ENCODE measurements around the gene NEO1.
A peak's percentile ranks its signal among the peaks of the same experiment; 100 is the strongest.

Gene NEO1

DNA sequence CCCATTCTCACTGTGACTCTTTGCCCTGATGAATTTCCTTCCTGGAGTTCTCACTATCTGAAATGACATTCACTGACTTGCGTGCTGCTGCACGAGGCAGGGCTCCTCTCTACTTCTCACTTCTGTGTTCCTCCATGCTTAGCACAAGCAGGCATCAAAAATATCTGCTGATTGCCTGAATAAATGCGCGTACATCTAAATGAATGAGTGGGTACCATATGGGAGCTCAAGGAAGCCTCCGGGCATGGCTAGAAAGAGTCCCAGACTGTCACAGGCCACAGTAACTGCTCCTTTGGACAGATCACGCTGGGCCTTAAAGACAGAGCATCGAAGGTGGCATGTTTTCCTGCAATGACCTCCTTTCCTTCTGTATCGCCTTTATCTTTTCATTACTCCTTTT lies 284.9 kb downstream of the NEO1 start:
- DNase-seq: no peak

GRCh38 chr15:73338058-73338457 lies 285.8 kb downstream of the NEO1 start:
- DNase-seq: no peak

DNA sequence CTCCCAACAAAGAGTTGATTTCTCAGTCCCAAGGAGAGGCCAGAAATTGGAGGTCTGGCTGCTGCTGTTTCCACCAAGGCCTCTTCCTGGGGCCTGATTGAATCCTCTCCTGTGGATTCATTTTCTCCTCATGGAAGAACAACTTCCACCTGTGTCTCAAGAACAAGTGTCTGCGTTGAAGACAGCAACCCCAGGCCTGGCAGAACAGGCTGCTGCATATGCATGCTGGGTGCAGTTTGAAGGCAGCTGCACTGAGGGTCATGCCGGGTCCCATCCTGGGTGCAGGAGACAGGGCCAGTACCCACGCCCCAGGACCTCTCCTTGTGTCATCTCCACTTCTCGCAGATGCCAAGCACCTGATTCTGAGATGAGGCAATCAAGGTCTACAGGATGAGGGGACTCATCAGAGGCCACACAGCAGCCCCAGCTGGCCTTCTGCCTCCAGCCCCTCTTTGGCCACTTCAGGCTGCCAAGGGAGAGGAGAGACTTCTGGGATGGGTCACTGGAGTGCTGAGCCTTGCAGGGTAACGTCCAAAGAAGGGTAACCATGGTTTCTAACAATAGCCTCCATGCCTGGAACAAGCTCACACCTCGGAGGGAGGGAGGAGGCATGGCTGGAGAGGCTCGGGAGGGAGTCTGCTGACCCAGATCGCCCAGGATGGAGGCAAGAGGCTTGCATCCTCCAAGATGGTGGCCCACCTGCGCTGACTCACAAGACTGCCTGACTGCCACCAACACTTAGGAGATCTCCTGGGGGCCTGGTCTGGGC lies 286.5 kb downstream of the NEO1 start:
- no peak for DNase-seq

DNA sequence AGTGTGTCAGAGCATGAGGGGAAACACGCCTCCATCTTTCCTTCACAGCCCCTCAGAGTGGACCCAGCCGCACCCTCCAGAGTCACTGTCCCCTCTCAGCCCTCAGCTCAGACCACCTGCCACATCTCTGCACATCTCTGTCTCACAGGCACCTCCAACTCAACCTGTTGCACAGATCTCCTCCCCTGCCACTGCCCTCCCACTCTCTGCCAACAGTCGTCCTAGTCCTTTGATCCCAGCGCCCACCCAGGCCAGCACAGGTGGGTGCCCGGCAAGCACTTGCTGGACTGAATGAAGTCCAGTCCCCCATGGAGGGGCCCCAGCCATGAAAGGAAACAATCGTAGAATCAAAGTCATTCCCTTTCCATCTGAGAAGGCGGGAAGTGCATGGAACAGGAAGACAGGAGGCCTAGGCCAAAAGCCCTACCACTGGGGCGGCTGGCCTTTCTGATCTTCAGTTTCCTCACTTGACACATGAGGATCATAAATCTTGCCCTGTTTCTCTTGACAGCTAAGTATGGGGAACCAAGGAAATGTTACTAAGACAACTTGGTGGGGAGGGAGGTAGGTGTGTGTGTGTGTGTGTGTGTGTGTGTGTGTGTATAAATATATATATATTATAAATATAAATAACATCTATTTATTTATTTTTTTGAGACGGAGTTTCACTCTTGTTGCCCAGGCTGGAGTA lies 288.4 kb downstream of the NEO1 start:
- DNase-seq: no peak

- no peak for DNase-seq
These were observed 289.8 kb downstream of the NEO1 start for GRCh38 chr15:73341886-73342600.

DNA sequence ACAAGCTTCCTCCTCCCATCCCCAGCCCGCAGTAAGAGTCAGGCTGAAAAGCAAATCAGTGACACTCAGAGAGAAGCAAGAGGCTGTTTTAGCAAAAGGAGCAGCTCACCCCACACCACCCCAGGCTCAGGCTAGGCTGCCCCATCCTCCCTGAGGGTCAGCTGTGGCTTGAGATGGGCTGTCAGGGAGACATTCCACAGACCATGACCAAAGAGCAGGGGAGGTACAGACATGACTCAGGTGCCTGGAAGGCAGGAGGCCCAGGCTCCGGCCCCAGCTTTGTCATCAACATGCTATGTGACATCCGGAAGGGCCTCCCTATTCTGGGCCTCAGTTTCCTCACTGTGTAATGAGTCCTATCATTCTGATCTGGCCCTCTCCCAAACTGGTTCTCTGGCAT lies 291.8 kb downstream of the NEO1 start:
- no peak for DNase-seq

- no peak for DNase-seq
These were observed 293.4 kb downstream of the NEO1 start for GRCh38 chr15:73345658-73346057.

DNA sequence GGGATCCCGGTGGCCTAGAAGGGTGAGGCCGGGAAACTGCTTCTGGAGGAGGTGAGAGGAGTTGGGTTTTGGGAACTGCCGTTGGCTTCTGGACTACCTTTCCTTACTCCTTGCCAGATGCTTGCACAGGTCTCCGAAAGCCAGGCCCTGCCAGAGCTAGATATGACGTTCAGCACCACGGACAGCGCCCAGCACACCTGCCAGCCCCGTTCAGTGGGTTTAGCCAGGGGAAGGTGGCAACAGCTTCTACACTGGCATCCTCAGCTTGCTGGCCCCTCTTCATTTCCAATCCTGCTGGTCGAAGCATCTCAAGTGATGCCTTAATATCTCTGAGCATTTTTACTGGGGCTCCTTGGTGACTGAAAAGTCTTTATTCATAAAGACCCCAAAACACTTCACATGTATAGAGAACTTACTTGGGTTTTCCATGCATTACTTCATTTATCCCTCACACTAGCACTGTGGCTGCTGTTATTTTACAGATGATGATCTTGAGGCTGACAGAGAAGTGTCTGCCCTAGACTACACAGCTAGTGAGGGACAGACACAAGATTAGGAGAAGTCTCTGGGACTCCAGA lies 294.6 kb downstream of the NEO1 start:
- peak; percentile 67 for DNase-seq

DNA sequence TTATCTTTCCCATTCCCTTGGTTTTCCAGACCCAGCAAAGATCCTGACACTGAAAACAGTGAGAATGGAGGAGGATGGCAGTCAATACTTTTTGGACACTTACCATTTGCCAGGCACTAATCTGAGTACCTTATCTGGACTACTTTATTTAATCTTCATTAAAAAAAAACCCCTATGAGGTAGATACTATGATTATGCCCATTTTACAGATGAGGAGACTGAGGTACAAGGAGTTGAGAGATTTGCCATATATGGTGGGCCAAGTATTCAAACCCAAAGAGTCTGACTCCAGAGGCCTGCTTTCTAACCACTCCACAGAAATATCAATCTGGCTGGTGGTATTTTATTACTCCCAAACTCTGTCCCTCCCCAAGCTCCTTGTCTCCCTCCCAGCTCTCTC lies 296.9 kb downstream of the NEO1 start:
- DNase-seq: no peak

- DNase-seq: no peak
These were observed 299.8 kb downstream of the NEO1 start for GRCh38 chr15:73352082-73352481.

GRCh38 chr15:73353734-73354133 lies 301.5 kb downstream of the NEO1 start:
- no peak for DNase-seq

GRCh38 chr15:73354241-73354640 lies 302.0 kb downstream of the NEO1 start:
- no peak for DNase-seq
